Measurements from ENCODE around the gene TNFRSF1B. TPM values are rescaled to one million over a fixed set of nuclear protein-coding genes. Genes with fewer than 3 reads are reported as not detected.

Gene TNFRSF1B
- polyA plus RNA-seq, 1 donor from 2014 or later = not detected

GRCh38 chr1:12140016-12140415 lies 26.8 kb upstream of the TNFRSF1B start:
- no peaks in the 10 kb centered on the region for H3K27me3 ChIP-seq (ENCODE audit: insufficient read depth, low read depth, low read length)
- no peak overlapping the region for H2AFZ ChIP-seq (ENCODE audit: low read depth, low read length)
- no peaks in the 10 kb centered on the region for H4K20me1 ChIP-seq (ENCODE audit: insufficient read depth)
- H3K9me2 ChIP-seq (ENCODE audit: insufficient read depth, low read length) = no peaks in the 10 kb centered on the region
- H3F3A ChIP-seq (ENCODE audit: insufficient read depth, low read length, poor library complexity, severe bottlenecking) = no peaks in the 10 kb centered on the region
- H3K4me2 ChIP-seq (ENCODE audit: low read length) = no peak overlapping the region
- H3K4me3 ChIP-seq (ENCODE audit: low read length) = no peak overlapping the region
- H3K79me2 ChIP-seq (replicated peaks; ENCODE audit: insufficient read depth, low read length) = no peaks in the 10 kb centered on the region
- H3K9me3 ChIP-seq (ENCODE audit: low read length) = no peaks in the 10 kb centered on the region
- H3K36me3 ChIP-seq (ENCODE audit: insufficient read depth, low read length) = no peaks in the 10 kb centered on the region
- no peak for TF ChIP-seq TAF1 (IDR thresholded peaks at IDR 0.05; ENCODE audit: low read depth)
- no peak for TF ChIP-seq MXI1 (conservative IDR thresholded peaks at IDR 0.05; ENCODE audit: poor library complexity, severe bottlenecking)
- no peak for TF ChIP-seq SMC3 (conservative IDR thresholded peaks at IDR 0.05; ENCODE audit: poor library complexity)
- no peak for TF ChIP-seq POLR2AphosphoS5 (IDR thresholded peaks at IDR 0.05)
- no peak for TF ChIP-seq CTCF (IDR thresholded peaks at IDR 0.05; ENCODE audit: poor library complexity, severe bottlenecking)
- TF ChIP-seq REST (IDR thresholded peaks at IDR 0.05; ENCODE audit: borderline replicate concordance) = no peak
- no peak for TF ChIP-seq EZH2 (IDR thresholded peaks at IDR 0.05; ENCODE audit: borderline replicate concordance, insufficient read depth, low read length, poor library complexity, severe bottlenecking)
- TF ChIP-seq RAD21 (conservative IDR thresholded peaks at IDR 0.05) = no peak
- TF ChIP-seq EP300 (conservative IDR thresholded peaks at IDR 0.05; ENCODE audit: poor library complexity, severe bottlenecking) = no peak
- H3K27ac ChIP-seq (ENCODE audit: low read length) = no peak overlapping the region
- no peak overlapping the region for H3K9ac ChIP-seq (ENCODE audit: low read length)

- H3K36me3 ChIP-seq (ENCODE audit: insufficient read depth, low read length) = no peaks in the 10 kb centered on the region
- no peaks in the 10 kb centered on the region for H3K79me2 ChIP-seq (replicated peaks; ENCODE audit: insufficient read depth, low read length)
- H3K4me2 ChIP-seq (ENCODE audit: low read length) = no peak overlapping the region
- no peak overlapping the region for H3K27ac ChIP-seq (ENCODE audit: low read length)
- H4K20me1 ChIP-seq (ENCODE audit: insufficient read depth) = no peaks in the 10 kb centered on the region
- H3F3A ChIP-seq (ENCODE audit: insufficient read depth, low read length, poor library complexity, severe bottlenecking) = no peaks in the 10 kb centered on the region
- H3K27me3 ChIP-seq (ENCODE audit: insufficient read depth, low read depth, low read length) = no peaks in the 10 kb centered on the region
- no peak overlapping the region for H3K9ac ChIP-seq (ENCODE audit: low read length)
- no peak for TF ChIP-seq RAD21 (conservative IDR thresholded peaks at IDR 0.05)
- no peak overlapping the region for H2AFZ ChIP-seq (ENCODE audit: low read depth, low read length)
- H3K9me2 ChIP-seq (ENCODE audit: insufficient read depth, low read length) = no peaks in the 10 kb centered on the region
- no peaks in the 10 kb centered on the region for H3K9me3 ChIP-seq (ENCODE audit: low read length)
- no peak overlapping the region for H3K4me3 ChIP-seq (ENCODE audit: low read length)
Observed at GRCh38 chr1:12140515-12141162, 26.2 kb upstream of the TNFRSF1B start.

Data from neural cell (in vitro differentiated cells).